ENCODE measurements around the gene C10orf62.

C10orf62 gene

DNA sequence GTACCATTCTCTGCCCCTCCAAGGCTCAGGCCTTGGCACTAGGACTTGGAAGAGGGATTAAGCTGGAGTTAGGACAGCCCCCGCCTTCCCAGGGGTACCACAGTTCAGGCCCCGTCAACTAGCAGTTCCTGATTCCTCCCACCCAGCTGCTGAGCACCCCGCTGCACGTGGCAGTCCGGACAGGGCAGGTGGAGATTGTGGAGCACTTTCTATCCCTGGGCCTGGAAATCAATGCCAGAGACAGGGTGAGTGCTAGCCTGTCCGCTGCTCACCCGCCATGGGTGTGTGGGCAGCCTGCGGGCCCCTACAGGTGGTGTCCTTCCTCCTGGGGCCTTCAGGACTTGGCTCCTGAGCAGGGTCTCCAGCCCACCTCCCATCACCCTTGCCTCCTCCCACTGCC, 7.4 kb upstream of the C10orf62 start:
- POLR2A ChIA-PET, result no interaction called here
- CTCF ChIA-PET, result interaction anchor here (0.8 kb wide), 1 partner anchor 9 kb away, joined by 3 read pairs; the partner anchor contains the start of gene ANKRD2

More for the DNA sequence above, 7.4 kb upstream of the C10orf62 start:
- H3K4me3 ChIP-seq (ENCODE audit: low read depth, low read length), result no peak overlapping the region
- TF ChIP-seq ZNF629 (tag by site-specific recombination; IDR thresholded peaks at IDR 0.05) (no peak), ZNF785 (tag by site-specific recombination; IDR thresholded peaks at IDR 0.05) (no peak), SALL2 (tag by site-specific recombination; IDR thresholded peaks at IDR 0.05; ENCODE audit: borderline replicate concordance) (no peak), ZNF837 (tag by site-specific recombination; IDR thresholded peaks at IDR 0.05) (no peak), ZNF223 (tag by site-specific recombination; IDR thresholded peaks at IDR 0.05) (no peak), ZNF112 (tag by site-specific recombination; IDR thresholded peaks at IDR 0.05) (no peak), ZNF121 (tag by site-specific recombination; IDR thresholded peaks at IDR 0.05) (no peak), ZNF169 (tag by site-specific recombination; IDR thresholded peaks at IDR 0.05) (no peak), ZFHX2 (tag by site-specific recombination; conservative IDR thresholded peaks at IDR 0.05) (no peak)
- TF ChIP-seq, protein P1, sequence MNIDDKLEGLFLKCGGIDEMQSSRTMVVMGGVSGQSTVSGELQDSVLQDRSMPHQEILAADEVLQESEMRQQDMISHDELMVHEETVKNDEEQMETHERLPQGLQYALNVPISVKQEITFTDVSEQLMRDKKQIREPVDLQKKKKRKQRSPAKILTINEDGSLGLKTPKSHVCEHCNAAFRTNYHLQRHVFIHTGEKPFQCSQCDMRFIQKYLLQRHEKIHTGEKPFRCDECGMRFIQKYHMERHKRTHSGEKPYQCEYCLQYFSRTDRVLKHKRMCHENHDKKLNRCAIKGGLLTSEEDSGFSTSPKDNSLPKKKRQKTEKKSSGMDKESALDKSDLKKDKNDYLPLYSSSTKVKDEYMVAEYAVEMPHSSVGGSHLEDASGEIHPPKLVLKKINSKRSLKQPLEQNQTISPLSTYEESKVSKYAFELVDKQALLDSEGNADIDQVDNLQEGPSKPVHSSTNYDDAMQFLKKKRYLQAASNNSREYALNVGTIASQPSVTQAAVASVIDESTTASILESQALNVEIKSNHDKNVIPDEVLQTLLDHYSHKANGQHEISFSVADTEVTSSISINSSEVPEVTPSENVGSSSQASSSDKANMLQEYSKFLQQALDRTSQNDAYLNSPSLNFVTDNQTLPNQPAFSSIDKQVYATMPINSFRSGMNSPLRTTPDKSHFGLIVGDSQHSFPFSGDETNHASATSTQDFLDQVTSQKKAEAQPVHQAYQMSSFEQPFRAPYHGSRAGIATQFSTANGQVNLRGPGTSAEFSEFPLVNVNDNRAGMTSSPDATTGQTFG (tag by site-specific recombination; IDR thresholded peaks at IDR 0.05; ENCODE audit: borderline replicate concordance), result no peak
- TF ChIP-seq, protein P2, sequence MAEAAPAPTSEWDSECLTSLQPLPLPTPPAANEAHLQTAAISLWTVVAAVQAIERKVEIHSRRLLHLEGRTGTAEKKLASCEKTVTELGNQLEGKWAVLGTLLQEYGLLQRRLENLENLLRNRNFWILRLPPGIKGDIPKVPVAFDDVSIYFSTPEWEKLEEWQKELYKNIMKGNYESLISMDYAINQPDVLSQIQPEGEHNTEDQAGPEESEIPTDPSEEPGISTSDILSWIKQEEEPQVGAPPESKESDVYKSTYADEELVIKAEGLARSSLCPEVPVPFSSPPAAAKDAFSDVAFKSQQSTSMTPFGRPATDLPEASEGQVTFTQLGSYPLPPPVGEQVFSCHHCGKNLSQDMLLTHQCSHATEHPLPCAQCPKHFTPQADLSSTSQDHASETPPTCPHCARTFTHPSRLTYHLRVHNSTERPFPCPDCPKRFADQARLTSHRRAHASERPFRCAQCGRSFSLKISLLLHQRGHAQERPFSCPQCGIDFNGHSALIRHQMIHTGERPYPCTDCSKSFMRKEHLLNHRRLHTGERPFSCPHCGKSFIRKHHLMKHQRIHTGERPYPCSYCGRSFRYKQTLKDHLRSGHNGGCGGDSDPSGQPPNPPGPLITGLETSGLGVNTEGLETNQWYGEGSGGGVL (tag by site-specific recombination; IDR thresholded peaks at IDR 0.05), result no peak
- TF ChIP-seq, protein P3, sequence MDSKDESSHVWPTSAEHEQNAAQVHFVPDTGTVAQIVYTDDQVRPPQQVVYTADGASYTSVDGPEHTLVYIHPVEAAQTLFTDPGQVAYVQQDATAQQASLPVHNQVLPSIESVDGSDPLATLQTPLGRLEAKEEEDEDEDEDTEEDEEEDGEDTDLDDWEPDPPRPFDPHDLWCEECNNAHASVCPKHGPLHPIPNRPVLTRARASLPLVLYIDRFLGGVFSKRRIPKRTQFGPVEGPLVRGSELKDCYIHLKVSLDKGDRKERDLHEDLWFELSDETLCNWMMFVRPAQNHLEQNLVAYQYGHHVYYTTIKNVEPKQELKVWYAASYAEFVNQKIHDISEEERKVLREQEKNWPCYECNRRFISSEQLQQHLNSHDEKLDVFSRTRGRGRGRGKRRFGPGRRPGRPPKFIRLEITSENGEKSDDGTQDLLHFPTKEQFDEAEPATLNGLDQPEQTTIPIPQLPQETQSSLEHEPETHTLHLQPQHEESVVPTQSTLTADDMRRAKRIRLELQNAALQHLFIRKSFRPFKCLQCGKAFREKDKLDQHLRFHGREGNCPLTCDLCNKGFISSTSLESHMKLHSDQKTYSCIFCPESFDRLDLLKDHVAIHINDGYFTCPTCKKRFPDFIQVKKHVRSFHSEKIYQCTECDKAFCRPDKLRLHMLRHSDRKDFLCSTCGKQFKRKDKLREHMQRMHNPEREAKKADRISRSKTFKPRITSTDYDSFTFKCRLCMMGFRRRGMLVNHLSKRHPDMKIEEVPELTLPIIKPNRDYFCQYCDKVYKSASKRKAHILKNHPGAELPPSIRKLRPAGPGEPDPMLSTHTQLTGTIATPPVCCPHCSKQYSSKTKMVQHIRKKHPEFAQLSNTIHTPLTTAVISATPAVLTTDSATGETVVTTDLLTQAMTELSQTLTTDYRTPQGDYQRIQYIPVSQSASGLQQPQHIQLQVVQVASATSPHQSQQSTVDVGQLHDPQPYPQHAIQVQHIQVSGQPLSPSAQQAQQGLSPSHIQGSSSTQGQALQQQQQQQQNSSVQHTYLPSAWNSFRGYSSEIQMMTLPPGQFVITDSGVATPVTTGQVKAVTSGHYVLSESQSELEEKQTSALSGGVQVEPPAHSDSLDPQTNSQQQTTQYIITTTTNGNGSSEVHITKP (tag by site-specific recombination; IDR thresholded peaks at IDR 0.05), result no peak
- TF ChIP-seq, protein P4, sequence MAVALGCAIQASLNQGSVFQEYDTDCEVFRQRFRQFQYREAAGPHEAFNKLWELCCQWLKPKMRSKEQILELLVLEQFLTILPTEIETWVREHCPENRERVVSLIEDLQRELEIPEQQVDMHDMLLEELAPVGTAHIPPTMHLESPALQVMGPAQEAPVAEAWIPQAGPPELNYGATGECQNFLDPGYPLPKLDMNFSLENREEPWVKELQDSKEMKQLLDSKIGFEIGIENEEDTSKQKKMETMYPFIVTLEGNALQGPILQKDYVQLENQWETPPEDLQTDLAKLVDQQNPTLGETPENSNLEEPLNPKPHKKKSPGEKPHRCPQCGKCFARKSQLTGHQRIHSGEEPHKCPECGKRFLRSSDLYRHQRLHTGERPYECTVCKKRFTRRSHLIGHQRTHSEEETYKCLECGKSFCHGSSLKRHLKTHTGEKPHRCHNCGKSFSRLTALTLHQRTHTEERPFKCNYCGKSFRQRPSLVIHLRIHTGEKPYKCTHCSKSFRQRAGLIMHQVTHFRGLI (tag by site-specific recombination; IDR thresholded peaks at IDR 0.05), result no peak
- TF ChIP-seq, protein P5, sequence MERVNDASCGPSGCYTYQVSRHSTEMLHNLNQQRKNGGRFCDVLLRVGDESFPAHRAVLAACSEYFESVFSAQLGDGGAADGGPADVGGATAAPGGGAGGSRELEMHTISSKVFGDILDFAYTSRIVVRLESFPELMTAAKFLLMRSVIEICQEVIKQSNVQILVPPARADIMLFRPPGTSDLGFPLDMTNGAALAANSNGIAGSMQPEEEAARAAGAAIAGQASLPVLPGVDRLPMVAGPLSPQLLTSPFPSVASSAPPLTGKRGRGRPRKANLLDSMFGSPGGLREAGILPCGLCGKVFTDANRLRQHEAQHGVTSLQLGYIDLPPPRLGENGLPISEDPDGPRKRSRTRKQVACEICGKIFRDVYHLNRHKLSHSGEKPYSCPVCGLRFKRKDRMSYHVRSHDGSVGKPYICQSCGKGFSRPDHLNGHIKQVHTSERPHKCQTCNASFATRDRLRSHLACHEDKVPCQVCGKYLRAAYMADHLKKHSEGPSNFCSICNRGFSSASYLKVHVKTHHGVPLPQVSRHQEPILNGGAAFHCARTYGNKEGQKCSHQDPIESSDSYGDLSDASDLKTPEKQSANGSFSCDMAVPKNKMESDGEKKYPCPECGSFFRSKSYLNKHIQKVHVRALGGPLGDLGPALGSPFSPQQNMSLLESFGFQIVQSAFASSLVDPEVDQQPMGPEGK (tag by site-specific recombination; IDR thresholded peaks at IDR 0.05), result no peak
- H3K9me3 ChIP-seq (ENCODE audit: control insufficient read depth, insufficient read depth, low read depth, low read length), result no peaks in the 10 kb centered on the region
- H3K36me3 ChIP-seq (ENCODE audit: control insufficient read depth in 2 of 2, insufficient read depth in 1 of 2, low read length in 2 of 2), result no peaks in the 10 kb centered on the region
- H3K4me1 ChIP-seq (ENCODE audit: control insufficient read depth, insufficient read depth, low read length), result peaks cover 3% of the 10 kb centered on the region; the same call in 1 of the 2 replicates
- H3K27ac ChIP-seq (ENCODE audit: extremely low read depth, low read depth, low read length), result no peak overlapping the region

Data from HEK293 (cell line).